Stomach (tissue), 4 donors: ENCODE data around the gene MYL7.
"Not testable (repeated sequence)": the region's sequence is repeated elsewhere in the genome, so short reads cannot be mapped to it uniquely, and the experiment has no call there.

Experiments
- POLR2AphosphoS5 ChIP-seq, 3 donors: sonication (generic); formaldehyde crosslinking; IDR thresholded peaks; one replicate each; pipeline ENCODE4 v1.6.1; 2016; ENCODE audit warnings: antibody characterized with exemption in 3 of 3
- TF ChIP-seq, protein P1 (sequence below), 7 experiments: fragments of 450-650 bp in 4 of 7; fragments of 200-600 bp in 3 of 7; sonication (generic) in 3 of 7; IDR thresholded peaks; one replicate each; pipeline ENCODE4 v1.5.1; 2016 to 2019; ENCODE audit warnings: antibody characterized with exemption in 7 of 7, control low read depth in 2 of 7, mild to moderate bottlenecking in 1 of 7

DNA sequence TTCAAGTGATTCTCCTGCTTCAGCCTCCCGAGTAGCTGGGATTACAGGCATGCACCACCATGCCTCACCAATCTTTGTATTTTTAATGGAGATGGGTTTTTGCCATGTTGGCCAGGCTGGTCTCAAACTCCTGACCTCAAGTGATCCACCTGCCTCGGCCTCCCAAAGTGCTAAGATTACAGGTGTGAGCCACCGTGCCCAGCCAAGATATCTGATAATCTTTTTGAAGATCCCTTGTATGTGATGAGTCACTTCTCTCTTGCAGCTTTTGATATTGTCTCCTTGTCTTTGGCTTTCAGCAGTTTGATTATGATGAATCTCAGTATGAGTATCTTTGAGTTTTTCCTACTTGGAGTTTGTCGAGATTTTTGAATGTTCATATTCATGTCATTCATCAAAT is 14.6 kb downstream of the MYL7 start:
- TF ChIP-seq, protein P1, sequence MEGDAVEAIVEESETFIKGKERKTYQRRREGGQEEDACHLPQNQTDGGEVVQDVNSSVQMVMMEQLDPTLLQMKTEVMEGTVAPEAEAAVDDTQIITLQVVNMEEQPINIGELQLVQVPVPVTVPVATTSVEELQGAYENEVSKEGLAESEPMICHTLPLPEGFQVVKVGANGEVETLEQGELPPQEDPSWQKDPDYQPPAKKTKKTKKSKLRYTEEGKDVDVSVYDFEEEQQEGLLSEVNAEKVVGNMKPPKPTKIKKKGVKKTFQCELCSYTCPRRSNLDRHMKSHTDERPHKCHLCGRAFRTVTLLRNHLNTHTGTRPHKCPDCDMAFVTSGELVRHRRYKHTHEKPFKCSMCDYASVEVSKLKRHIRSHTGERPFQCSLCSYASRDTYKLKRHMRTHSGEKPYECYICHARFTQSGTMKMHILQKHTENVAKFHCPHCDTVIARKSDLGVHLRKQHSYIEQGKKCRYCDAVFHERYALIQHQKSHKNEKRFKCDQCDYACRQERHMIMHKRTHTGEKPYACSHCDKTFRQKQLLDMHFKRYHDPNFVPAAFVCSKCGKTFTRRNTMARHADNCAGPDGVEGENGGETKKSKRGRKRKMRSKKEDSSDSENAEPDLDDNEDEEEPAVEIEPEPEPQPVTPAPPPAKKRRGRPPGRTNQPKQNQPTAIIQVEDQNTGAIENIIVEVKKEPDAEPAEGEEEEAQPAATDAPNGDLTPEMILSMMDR (IDR thresholded peaks at IDR 0.05), result not testable (repeated sequence)
- not testable (repeated sequence) for TF ChIP-seq POLR2AphosphoS5 (IDR thresholded peaks at IDR 0.05)
